Stimulated activated CD4-positive, alpha-beta T cell treated with anti-CD3 and anti-CD28 coated beads, Interleukin-4, amount 100 ng/mL, for 24 hours (primary cell): ENCODE results near the gene P3H2.

Experiments used
- DNase-seq: peaks from one replicate; pipeline ENCODE4 v3.0.0-alpha.2; 2020

The P3H2 gene

GRCh38 chr3:190125436-190126068 lies 4.9 kb upstream of the P3H2 start:
- no peak for DNase-seq

- no peak for DNase-seq
Measured at GRCh38 chr3:190124067-190124466, 3.4 kb upstream of the P3H2 start.

- no peak for DNase-seq
Measured at GRCh38 chr3:190122198-190122771, 1.6 kb upstream of the P3H2 start.

GRCh38 chr3:190121383-190121782 lies 686 bp upstream of the P3H2 start:
- no peak for DNase-seq

GRCh38 chr3:190121061-190121377 lies 322 bp upstream of the P3H2 start:
- DNase-seq: no peak

- no peak for DNase-seq
Measured at GRCh38 chr3:190119461-190120268, 1.0 kb downstream of the P3H2 start.

- DNase-seq: no peak
Measured at GRCh38 chr3:190118438-190118837, 2.3 kb downstream of the P3H2 start.

GRCh38 chr3:190117981-190118380 lies 2.7 kb downstream of the P3H2 start:
- no peak for DNase-seq

GRCh38 chr3:190116551-190117067 lies 4.1 kb downstream of the P3H2 start:
- DNase-seq: no peak

- no peak for DNase-seq
Measured at GRCh38 chr3:190110826-190111225, 9.9 kb downstream of the P3H2 start.

- DNase-seq: no peak
Measured at GRCh38 chr3:190109441-190109840, 11.3 kb downstream of the P3H2 start.

GRCh38 chr3:190108804-190109203 lies 11.9 kb downstream of the P3H2 start:
- DNase-seq: no peak

GRCh38 chr3:190105876-190106275 lies 14.8 kb downstream of the P3H2 start:
- DNase-seq: no peak

GRCh38 chr3:190101320-190102011 lies 19.2 kb downstream of the P3H2 start:
- DNase-seq: no peak

- DNase-seq: no peak
Measured at GRCh38 chr3:190099099-190099498, 21.6 kb downstream of the P3H2 start.

- DNase-seq: no peak
Measured at GRCh38 chr3:190097617-190098016, 23.1 kb downstream of the P3H2 start.

GRCh38 chr3:190097025-190097424 lies 23.7 kb downstream of the P3H2 start:
- no peak for DNase-seq

GRCh38 chr3:190096345-190096744 lies 24.4 kb downstream of the P3H2 start:
- no peak for DNase-seq

GRCh38 chr3:190094160-190094718 lies 26.5 kb downstream of the P3H2 start:
- no peak for DNase-seq

- no peak for DNase-seq
Measured at GRCh38 chr3:190092250-190092649, 28.4 kb downstream of the P3H2 start.

GRCh38 chr3:190089711-190090110 lies 31.0 kb downstream of the P3H2 start:
- DNase-seq: no peak

GRCh38 chr3:190088890-190089289 lies 31.8 kb downstream of the P3H2 start:
- no peak for DNase-seq

GRCh38 chr3:190086191-190086590 lies 34.5 kb downstream of the P3H2 start:
- no peak for DNase-seq
